ENCODE results near the gene ZNF562.
"Not testable (repeated sequence)": the region's sequence is repeated elsewhere in the genome, so short reads cannot be mapped to it uniquely, and the experiment has no call there.

The ZNF562 gene

GRCh38 chr19:9674663-9675357 is at the start of gene ZNF562:
Gene ZNF562, minus strand, starts transcription at chr19:9675100. Its CDS starts 14,356 bp downstream, at chr19:9660744.
- peak; percentile 28 for DNase-seq

- no peak for DNase-seq
Measured at GRCh38 chr19:9724157-9724556, 49.3 kb upstream of the ZNF562 start.

GRCh38 chr19:9721861-9722260 is 47.0 kb upstream of the ZNF562 start:
- no peak for DNase-seq

- no peak for DNase-seq
Measured at GRCh38 chr19:9720541-9720940, 45.6 kb upstream of the ZNF562 start.

DNA sequence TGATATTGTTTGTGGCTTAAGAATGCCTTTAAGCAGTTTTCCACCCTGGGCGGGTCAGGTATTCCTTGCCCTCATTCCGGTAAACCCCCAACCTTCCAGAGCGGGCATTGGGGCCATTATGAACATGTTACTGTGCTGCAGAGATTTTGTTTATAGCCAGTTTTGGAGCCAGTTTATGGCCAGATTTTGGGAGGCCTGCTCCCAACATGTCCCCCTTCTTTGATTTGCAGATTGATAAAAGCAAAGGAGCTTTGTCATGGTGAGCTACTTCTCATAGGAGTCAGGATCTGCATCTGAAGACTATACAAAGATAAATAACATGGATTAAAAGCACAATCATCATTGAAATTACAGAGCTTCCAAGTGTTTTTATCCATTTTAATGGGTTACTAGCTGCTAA is 36.9 kb upstream of the ZNF562 start:
- DNase-seq: no peak

DNA sequence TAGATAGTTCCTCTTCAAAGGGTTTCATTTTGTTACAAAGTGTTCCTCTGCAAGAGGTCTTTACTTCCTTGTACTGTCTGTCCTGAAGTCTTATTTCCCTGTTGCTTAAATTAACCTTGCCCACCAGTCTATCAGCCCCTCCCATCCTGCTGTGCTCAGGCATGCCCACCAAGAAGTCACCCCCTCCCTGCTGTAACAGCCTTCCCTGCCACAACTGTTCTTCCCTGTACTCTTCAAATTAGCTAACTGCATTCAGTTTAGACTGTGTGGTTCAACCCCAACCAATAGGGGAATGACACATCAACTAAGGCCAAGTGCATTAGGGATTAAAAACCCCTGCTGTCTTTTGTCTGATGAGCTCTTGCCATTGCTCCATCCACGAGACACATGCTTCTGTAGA is 34.4 kb upstream of the ZNF562 start:
- DNase-seq: no peak

DNA sequence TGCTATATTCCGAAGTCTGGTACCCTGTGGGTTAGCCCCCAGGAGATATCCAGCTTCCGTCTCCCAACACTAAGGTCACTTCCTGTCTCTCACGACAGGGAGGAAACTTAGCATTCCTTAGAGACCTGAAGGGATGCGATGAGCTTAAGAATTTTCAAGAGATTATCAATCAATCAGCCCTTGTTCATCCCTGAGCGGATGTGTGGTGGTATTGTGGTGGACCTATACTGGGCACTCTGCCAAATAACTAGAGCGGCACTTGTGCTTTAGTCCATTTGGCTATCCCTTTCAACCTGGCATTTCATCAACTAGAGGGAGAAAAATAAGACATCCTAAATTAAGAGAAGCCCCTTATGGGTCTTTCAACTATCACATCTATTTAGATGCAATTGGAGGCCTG is 30.9 kb upstream of the ZNF562 start:
- DNase-seq: no peak

DNA sequence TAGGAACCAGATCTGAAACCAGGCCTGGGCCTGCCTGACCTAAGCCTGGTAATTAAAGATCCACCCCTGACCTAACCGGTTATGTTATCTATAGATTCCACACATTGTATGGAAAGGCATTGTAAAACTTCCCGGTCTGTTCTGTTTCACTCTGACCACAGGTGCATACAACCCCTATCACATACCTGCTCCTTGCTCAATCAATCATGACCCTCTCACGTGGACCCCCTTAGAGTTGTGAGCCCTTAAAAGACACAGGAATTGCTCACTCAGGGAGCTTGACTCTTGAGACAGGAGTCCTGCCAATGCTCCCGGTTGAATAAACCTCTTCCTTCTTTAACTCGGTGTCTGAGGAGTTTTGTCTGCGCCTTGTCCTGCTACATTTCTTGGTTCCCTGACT is 27.3 kb upstream of the ZNF562 start:
- DNase-seq: no peak

DNA sequence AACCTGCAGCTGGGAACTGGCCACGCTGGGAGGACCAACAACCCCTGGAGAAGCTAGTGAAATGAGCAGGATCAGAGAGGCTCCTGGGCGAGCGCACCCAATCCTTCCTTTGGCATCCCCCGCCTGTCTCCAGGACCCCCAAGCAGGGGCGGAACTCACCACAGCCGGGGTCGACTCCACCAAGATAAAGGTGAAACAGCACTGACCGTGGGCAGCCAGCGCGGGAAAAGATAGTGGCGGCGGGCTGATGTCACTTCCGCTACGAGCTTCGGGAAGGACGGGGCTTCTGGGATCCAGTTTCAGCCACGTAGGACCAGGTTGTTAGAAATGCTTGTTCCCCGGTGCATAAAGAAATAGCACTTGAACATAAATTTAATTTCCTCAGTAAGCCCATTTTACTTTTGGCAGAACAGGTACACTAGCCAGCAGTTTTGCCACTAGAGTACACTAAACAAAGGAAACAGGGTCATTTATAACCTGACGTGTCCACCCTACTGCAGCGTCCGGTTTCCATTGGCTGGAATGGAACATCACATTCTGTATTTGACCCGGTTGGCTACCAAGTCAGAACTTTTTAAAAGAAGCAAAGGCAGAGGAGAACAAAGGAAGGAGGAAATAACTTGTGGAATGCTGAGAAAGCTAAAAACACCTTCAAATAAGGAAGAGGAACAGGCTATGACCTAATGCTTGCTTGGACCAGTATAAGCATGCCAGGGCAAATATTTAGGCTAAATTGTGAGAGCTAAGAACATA is 25.5 kb upstream of the ZNF562 start:
- DNase-seq: no peak

- not testable (repeated sequence) for DNase-seq
Measured at GRCh38 chr19:9690301-9690700, 15.4 kb upstream of the ZNF562 start.

DNA sequence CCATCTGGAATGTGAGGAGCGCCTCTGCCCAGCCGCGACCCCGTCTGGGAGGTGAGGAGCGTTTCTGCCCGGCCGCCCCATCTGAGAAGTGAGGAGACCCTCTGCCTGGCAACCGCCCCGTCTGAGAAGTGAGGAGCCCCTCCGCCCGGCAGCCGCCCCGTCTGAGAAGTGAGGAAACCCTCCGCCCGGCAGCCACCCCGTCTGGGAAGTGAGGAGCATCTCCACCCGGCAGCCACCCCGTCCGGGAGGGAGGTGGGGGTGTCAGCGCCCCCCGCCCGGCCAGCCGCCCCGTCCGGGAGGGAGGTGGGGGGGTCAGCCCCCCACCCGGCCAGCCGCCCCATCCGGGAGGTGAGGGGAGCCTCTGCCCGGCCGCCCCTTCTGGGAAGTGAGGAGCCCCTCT is 5.1 kb upstream of the ZNF562 start:
- not testable (repeated sequence) for DNase-seq

DNA sequence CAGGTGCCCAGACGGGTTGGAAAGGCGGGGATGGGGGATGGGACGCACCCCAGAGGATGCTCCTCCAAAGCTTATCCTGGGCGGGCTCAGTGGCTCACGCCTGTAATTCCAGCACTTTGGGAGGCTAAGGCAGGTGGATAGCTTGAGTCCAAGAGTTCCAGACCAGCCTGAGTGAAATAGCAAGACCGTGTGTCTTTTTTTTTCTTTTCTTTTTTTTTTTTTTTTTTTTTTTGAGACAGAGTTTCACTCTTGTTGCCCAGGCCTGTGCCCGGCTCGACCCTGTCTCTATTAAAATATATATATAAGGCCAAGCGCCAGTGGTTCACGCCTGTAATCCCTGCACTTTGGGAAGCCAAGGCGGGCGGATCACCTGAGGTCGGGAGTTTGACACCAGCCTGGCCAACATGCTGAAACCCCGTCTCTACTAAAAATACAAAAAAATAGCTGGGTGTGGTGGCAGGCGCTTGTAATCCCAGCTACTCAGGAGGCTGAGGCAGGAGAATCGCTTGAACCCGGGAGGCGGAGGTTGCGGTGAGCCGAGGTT is 530 bp upstream of the ZNF562 start:
- DNase-seq: not testable (repeated sequence)

GRCh38 chr19:9673912-9674662 is 813 bp downstream of the ZNF562 start:
- no peak for DNase-seq

GRCh38 chr19:9672893-9673292 is 2.0 kb downstream of the ZNF562 start:
- DNase-seq: no peak

DNA sequence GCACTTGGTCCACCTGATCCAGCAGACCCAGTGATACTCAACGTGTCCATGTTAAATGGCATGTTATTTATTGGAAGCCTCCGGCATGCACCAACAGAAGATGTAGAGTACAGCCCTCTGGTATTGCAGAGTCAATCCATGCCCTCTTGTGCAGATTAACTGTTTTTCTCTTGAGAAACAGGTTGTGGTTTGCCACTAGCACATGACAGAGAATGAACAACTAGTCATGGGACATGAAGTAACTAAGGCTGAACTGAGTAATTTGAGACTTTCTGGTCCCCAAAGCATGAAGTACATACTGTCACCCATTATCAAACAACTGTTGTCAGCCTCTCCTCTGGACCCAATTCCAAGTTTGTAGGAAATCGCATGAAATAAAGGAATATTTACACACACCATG is 3.2 kb downstream of the ZNF562 start:
- no peak for DNase-seq

GRCh38 chr19:9668544-9668943 is 6.4 kb downstream of the ZNF562 start:
- DNase-seq: no peak

DNA sequence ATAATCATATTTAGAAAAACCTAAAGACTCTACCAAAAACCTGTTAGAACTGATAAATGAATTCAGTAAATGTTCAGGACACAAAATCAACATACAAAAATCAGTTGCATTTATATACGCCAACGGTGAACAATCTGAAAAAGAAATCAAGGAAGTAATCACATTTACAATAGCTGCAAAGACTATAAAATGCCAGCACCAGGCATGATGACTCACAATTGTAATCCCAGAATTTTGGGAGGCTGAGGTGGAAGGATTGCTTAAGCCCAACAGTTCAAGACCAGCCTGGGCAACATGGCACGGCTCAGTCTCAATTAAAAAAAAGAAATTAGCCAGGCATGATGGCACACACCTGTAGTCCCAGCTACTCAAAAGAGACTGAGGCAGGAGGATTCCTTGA is 7.0 kb downstream of the ZNF562 start:
- DNase-seq: no peak

DNA sequence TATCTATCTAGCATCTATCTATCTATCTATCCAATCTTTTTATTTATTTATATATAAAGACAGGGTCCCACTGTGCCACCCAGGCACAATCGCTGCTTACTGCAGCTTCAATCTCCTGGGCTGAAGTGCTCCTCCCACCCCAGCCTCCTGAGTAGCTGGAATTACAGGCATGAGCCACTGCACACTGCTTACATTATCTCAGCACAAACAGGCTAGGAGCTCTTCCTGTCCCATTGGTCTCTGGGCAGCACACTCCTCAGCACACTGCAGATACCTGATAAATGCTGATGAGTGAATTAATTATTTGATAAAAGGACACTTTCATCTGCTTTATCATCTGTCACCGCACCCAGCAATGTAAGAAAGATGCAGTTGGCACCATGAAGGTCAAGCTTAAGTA is 16.1 kb downstream of the ZNF562 start:
- DNase-seq: no peak

GRCh38 chr19:9653066-9653555 is 21.8 kb downstream of the ZNF562 start:
- DNase-seq: not testable (repeated sequence)

- DNase-seq: not testable (repeated sequence)
Measured at GRCh38 chr19:9651464-9651863, 23.4 kb downstream of the ZNF562 start.

DNA sequence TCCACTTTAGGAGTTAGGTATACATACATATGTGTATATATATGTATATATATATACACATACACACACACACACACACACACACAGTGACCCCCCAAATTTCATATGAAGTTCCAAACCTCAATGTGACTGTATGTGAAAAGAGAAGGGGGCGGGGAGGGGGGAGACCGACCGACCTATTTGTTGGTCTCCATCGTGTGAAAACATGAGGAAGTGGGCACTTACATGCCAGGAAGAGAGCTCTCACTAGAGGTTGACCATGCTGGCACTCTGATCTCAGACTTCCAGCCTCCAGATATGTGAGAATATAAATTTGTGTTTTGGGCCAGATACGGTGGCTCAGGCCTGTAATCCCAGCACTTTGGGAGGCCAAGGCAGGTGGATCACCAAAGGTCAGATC is 24.6 kb downstream of the ZNF562 start:
- DNase-seq: no peak

- no peak for DNase-seq
Measured at GRCh38 chr19:9645472-9645871, 29.4 kb downstream of the ZNF562 start.

GRCh38 chr19:9644472-9644871 is 30.4 kb downstream of the ZNF562 start:
- no peak for DNase-seq
